BJ (cell line): ENCODE data around the gene ADPRH. TPM values are rescaled to one million over a fixed set of nuclear protein-coding genes. Genes with fewer than 3 reads are reported as not detected.

Experiments
- CTCF ChIA-PET: fragments of 350-600 bp; formaldehyde crosslinking; extraction: SDS; loops from one replicate; lab custom pipeline; 2021; ENCODE audit warnings: antibody characterized with exemption, inconsistent platforms; lab: Yijun Ruan, JAX
- POLR2A ChIA-PET: fragments of 300-600 bp; sonication (Branson Sonifier 250); formaldehyde crosslinking; extraction: SDS; loops from one replicate; lab custom pipeline; 2021; ENCODE audit warnings: antibody characterized with exemption; lab: Charles Lee
- DNase-seq: peaks from one replicate; pipeline ENCODE4 v3.0.0-alpha.2; 2011; ENCODE audit warnings: low read depth
- H3K27me3 ChIP-seq: 2 replicates; pipeline ENCODE4 v1.6.0; 2011; ENCODE audit warnings: low read length; ENCODE audit not compliant: control insufficient read depth, insufficient read depth
- H3K36me3 ChIP-seq: 2 replicates; pipeline ENCODE4 v1.5.1; 2011; ENCODE audit warnings: low read length; ENCODE audit not compliant: control insufficient read depth, insufficient read depth
- H3K4me3 ChIP-seq: 2 replicates; pipeline ENCODE4 v1.5.1; 2011; ENCODE audit warnings: low read depth, mild to moderate bottlenecking, control low read depth, low read length
- polyA plus RNA-seq: library from polyadenylated mRNA; depleted of rRNA; stranded (reverse); fragments of >200 nt; gene quantifications from 2 replicates; pipeline ENCODE4 v1.2.3, GENCODE V29; 2011
- TF ChIP-seq, protein P1 (sequence below): IDR thresholded peaks from 2 replicates; pipeline ENCODE4 v1.5.1; 2011; ENCODE audit warnings: low read depth, mild to moderate bottlenecking, control low read depth, inconsistent platforms, low read length, moderate library complexity; ENCODE audit not compliant: insufficient read depth

ADPRH gene
- polyA plus RNA-seq, 1 experiment: 1.6 TPM

DNA sequence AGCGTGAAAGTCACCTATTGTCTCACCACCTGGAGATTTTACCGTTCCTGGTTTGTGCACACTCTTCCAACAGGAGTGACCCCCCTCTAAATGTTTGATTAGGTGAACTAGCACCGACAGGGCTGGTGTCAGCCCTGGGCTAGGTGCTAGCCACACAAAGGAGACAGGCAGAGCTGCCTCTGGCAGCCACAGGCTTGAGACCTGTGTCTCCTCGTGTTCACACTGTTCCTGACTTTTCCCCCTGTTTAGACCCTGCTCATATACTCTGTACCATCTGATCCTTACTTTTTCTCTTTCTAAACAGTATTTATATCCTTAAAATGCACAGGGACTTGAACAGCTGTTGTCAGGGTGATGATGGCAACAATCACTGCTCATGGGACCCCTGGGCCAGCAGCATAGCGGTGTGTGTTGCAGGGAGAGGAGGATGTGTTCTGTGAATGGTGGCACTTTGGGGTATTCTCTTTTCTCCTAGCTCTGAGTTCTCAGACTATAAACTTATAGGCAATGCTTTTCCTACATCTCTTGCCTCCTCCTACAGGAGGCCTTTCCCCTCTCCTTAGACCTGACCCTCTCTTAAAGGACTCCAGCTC is 25.4 kb upstream of the ADPRH start:
- Histone ChIP-seq H3K36me3 (no peaks in the 10 kb centered on the region), H3K27me3 (peaks cover 4% of the 10 kb centered on the region), H3K4me3 (no peak overlapping the region)
- POLR2A ChIA-PET: no interaction called here
- no peak for DNase-seq
- CTCF ChIA-PET: no interaction called here
- TF ChIP-seq, protein P1, sequence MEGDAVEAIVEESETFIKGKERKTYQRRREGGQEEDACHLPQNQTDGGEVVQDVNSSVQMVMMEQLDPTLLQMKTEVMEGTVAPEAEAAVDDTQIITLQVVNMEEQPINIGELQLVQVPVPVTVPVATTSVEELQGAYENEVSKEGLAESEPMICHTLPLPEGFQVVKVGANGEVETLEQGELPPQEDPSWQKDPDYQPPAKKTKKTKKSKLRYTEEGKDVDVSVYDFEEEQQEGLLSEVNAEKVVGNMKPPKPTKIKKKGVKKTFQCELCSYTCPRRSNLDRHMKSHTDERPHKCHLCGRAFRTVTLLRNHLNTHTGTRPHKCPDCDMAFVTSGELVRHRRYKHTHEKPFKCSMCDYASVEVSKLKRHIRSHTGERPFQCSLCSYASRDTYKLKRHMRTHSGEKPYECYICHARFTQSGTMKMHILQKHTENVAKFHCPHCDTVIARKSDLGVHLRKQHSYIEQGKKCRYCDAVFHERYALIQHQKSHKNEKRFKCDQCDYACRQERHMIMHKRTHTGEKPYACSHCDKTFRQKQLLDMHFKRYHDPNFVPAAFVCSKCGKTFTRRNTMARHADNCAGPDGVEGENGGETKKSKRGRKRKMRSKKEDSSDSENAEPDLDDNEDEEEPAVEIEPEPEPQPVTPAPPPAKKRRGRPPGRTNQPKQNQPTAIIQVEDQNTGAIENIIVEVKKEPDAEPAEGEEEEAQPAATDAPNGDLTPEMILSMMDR: no peak

DNA sequence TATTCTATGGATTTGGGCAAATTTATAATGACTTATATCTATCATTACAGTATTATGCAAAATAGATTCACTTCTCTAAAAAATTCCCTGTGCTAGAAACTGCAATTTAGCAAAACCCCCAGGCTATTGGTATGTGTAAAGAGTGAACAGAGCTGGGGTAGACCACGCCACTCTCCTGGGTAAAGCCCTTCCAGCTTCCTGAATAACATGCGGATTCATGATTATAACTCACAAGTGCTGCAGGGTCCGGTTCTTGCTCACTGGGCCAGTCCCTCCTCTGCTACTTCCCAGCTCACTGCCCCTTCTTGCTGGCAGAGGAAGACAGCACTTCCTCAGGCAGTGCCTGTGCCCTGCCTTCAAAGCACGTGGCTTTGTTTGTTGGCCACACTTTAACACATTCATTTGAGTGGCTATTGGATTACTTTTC is 24.0 kb upstream of the ADPRH start:
- Histone ChIP-seq H3K4me3 (no peak overlapping the region), H3K27me3 (peaks cover 4% of the 10 kb centered on the region), H3K36me3 (no peaks in the 10 kb centered on the region)
- ChIA-PET CTCF (no interaction called here), POLR2A (no interaction called here)
- TF ChIP-seq, protein P1: no peak
- DNase-seq: no peak

DNA sequence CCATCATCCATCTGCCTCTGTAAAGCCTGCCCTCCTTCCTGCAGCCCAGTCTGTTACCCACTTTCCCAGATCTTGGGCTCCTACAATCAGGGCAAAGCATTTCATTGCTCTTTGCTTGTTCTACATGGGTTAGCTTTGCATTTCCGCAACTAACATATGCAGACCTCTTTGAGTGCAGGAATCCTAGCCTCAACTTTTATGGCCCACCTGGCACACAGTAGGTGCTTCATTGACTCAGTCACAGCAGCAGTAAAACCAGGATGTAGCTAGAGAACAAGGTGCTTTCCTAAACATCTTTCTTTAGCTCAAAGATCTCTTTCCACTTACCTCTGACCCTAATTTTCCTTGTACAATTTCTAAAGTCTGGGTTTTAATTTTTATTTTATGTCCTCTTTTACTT is 23.4 kb upstream of the ADPRH start:
- POLR2A ChIA-PET: no interaction called here
- TF ChIP-seq, protein P1: no peak
- Histone ChIP-seq H3K4me3 (no peak overlapping the region), H3K36me3 (no peaks in the 10 kb centered on the region), H3K27me3 (peaks cover 4% of the 10 kb centered on the region)
- no peak for DNase-seq
- CTCF ChIA-PET: interaction anchor here (0.6 kb wide), 1 partner anchor 108 kb away, joined by 3 read pairs; no protein-coding TSS in a partner anchor

DNA sequence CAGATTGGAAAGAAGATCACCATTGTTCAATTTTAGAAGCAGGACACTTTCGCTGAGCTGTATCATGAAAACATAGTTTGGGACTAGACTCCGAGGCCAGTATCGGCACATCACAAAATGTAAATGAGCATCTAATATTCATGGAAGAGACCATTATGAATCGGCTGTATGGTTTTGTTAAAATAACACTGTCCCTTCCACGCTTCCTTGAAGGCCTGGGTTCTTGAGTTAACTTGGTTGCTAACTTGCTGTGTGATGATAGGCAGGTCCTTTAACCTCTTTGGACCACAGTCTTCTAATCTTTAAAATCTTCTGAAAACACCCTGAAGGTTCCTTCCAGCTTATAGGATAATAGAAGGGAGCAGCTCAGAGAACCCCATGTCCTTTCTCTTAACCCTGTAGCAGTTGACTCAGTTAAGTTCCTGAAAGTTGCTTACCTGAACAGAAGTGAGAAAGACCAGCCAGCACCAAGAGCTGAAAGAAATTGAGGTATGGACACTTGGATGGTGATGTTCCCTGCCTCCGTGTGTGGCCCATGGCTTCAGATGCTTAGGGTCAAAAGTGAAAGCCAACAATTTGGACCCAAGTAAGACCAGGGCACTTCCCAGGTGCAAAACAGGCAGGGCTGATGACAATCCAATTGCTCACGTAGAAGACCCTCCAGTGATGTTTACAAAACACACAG is 22.0 kb upstream of the ADPRH start:
- no peak for DNase-seq
- ChIA-PET POLR2A (no interaction called here), CTCF (no interaction called here)
- Histone ChIP-seq H3K27me3 (peaks cover 4% of the 10 kb centered on the region), H3K4me3 (no peak overlapping the region), H3K36me3 (no peaks in the 10 kb centered on the region)
- TF ChIP-seq, protein P1: no peak

DNA sequence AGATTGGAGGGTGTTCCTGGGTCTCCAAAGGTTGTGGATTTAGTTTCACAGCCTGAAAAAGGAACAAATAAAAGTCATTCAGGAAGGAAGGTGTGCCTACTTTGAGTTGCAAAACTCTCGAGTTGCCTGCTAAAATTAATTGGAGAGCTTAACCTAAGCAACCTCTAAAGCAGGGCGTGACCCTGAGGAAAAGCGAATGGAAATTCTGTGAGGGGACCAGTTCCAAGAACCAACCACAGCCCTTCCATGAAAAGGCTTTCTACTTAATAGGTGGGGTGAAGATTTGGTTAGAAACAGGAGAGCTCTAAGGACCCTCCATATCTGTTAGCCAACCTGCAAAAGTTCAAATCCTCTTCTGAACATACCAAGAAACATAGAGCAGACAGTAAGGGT is 21.4 kb upstream of the ADPRH start:
- no peak for DNase-seq
- CTCF ChIA-PET: no interaction called here
- TF ChIP-seq, protein P1: no peak
- H3K27me3 ChIP-seq: peaks cover 4% of the 10 kb centered on the region
- POLR2A ChIA-PET: no interaction called here
- no peaks in the 10 kb centered on the region for H3K36me3 ChIP-seq
- H3K4me3 ChIP-seq: no peak overlapping the region
